Fibroblast of skin of scalp (primary cell): ENCODE results near the gene FBN1.

Experiments used
- DNase-seq: peaks from one replicate; pipeline ENCODE4 v3.0.0-alpha.2; 2013

The FBN1 gene

GRCh38 chr15:48393645-48394506 lies 251.6 kb downstream of the FBN1 start:
- peak; percentile 80 for DNase-seq

GRCh38 chr15:48392356-48392755 lies 253.2 kb downstream of the FBN1 start:
- peak; percentile 59 for DNase-seq

- no peak for DNase-seq
Observed at GRCh38 chr15:48391950-48392349, 253.6 kb downstream of the FBN1 start.

GRCh38 chr15:48389691-48390143 lies 255.8 kb downstream of the FBN1 start:
- DNase-seq, result peak; percentile 85

- peak; percentile 53 for DNase-seq
Observed at GRCh38 chr15:48388910-48389309, 256.6 kb downstream of the FBN1 start.

GRCh38 chr15:48388016-48388851 lies 257.3 kb downstream of the FBN1 start:
- peak; percentile 72 for DNase-seq

- peak; percentile 98 for DNase-seq
Observed at GRCh38 chr15:48385031-48385830, 260.3 kb downstream of the FBN1 start.

- DNase-seq, result no peak
Observed at GRCh38 chr15:48384616-48385015, 260.9 kb downstream of the FBN1 start.

- no peak for DNase-seq
Observed at GRCh38 chr15:48383031-48383430, 262.5 kb downstream of the FBN1 start.

- DNase-seq, result no peak
Observed at GRCh38 chr15:48381861-48382260, 263.6 kb downstream of the FBN1 start.

GRCh38 chr15:48380198-48380597 lies 265.3 kb downstream of the FBN1 start:
- DNase-seq, result no peak

GRCh38 chr15:48375767-48376166 lies 269.7 kb downstream of the FBN1 start:
- no peak for DNase-seq

GRCh38 chr15:48374472-48374871 lies 271.0 kb downstream of the FBN1 start:
- DNase-seq, result no peak

GRCh38 chr15:48373821-48374451 lies 271.6 kb downstream of the FBN1 start:
- DNase-seq, result peak; percentile 90

- DNase-seq, result no peak
Observed at GRCh38 chr15:48371961-48372360, 273.5 kb downstream of the FBN1 start.

- DNase-seq, result no peak
Observed at GRCh38 chr15:48371550-48371949, 274.0 kb downstream of the FBN1 start.

- peak; percentile 63 for DNase-seq
Observed at GRCh38 chr15:48370460-48370859, 275.0 kb downstream of the FBN1 start.

- peak; percentile 47 for DNase-seq
Observed at GRCh38 chr15:48367483-48367882, 278.0 kb downstream of the FBN1 start.

GRCh38 chr15:48366584-48367312 lies 278.8 kb downstream of the FBN1 start:
- no peak for DNase-seq

GRCh38 chr15:48365575-48365974 lies 279.9 kb downstream of the FBN1 start:
- DNase-seq, result no peak

- no peak for DNase-seq
Observed at GRCh38 chr15:48363474-48363873, 282.0 kb downstream of the FBN1 start.
